ENCODE results near the gene GMPR. TPM values are rescaled to one million over a fixed set of nuclear protein-coding genes. Genes with fewer than 3 reads are reported as not detected.

GMPR gene
- total and polyA plus RNA-seq, 10 of the 15 experiments (the other 5 are each of a cell fraction or from before 2014, with no cell fraction given), result 0.15 to 1.8 (median 0.49) TPM; not detected in 1

- CTCF ChIA-PET, result no interaction called here
- TF ChIP-seq ZNF24 (IDR thresholded peaks at IDR 0.05), result no peak
- no peak for TF ChIP-seq SREBF1 (IDR thresholded peaks at IDR 0.05; ENCODE audit: low read length)
- TF ChIP-seq, protein P1, sequence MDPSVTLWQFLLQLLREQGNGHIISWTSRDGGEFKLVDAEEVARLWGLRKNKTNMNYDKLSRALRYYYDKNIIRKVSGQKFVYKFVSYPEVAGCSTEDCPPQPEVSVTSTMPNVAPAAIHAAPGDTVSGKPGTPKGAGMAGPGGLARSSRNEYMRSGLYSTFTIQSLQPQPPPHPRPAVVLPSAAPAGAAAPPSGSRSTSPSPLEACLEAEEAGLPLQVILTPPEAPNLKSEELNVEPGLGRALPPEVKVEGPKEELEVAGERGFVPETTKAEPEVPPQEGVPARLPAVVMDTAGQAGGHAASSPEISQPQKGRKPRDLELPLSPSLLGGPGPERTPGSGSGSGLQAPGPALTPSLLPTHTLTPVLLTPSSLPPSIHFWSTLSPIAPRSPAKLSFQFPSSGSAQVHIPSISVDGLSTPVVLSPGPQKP (IDR thresholded peaks at IDR 0.05; ENCODE audit: low read depth, low read length), result no peak
- no peak for TF ChIP-seq IKZF2 (IDR thresholded peaks at IDR 0.05)
- TF ChIP-seq MTA3 (IDR thresholded peaks at IDR 0.05; ENCODE audit: borderline replicate concordance, low read length), result no peak
- TF ChIP-seq, protein P2, sequence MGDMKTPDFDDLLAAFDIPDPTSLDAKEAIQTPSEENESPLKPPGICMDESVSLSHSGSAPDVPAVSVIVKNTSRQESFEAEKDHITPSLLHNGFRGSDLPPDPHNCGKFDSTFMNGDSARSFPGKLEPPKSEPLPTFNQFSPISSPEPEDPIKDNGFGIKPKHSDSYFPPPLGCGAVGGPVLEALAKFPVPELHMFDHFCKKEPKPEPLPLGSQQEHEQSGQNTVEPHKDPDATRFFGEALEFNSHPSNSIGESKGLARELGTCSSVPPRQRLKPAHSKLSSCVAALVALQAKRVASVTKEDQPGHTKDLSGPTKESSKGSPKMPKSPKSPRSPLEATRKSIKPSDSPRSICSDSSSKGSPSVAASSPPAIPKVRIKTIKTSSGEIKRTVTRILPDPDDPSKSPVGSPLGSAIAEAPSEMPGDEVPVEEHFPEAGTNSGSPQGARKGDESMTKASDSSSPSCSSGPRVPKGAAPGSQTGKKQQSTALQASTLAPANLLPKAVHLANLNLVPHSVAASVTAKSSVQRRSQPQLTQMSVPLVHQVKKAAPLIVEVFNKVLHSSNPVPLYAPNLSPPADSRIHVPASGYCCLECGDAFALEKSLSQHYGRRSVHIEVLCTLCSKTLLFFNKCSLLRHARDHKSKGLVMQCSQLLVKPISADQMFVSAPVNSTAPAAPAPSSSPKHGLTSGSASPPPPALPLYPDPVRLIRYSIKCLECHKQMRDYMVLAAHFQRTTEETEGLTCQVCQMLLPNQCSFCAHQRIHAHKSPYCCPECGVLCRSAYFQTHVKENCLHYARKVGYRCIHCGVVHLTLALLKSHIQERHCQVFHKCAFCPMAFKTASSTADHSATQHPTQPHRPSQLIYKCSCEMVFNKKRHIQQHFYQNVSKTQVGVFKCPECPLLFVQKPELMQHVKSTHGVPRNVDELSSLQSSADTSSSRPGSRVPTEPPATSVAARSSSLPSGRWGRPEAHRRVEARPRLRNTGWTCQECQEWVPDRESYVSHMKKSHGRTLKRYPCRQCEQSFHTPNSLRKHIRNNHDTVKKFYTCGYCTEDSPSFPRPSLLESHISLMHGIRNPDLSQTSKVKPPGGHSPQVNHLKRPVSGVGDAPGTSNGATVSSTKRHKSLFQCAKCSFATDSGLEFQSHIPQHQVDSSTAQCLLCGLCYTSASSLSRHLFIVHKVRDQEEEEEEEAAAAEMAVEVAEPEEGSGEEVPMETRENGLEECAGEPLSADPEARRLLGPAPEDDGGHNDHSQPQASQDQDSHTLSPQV (IDR thresholded peaks at IDR 0.05), result no peak
- no peak for TF ChIP-seq USF1 (IDR thresholded peaks at IDR 0.05; ENCODE audit: borderline replicate concordance, extremely low read length, insufficient read depth, low read depth, low read length)
- TF ChIP-seq STAT3 (IDR thresholded peaks at IDR 0.05; ENCODE audit: low read depth, low read length), result no peak
- no peak for TF ChIP-seq BHLHE40 (IDR thresholded peaks at IDR 0.05; ENCODE audit: borderline replicate concordance in 1 of 2, low read depth in 2 of 2, low read length in 1 of 2)
- no peak for TF ChIP-seq STAT1 (conservative IDR thresholded peaks at IDR 0.05)
- TF ChIP-seq WRNIP1 (IDR thresholded peaks at IDR 0.05; ENCODE audit: borderline replicate concordance, low read depth, low read length), result no peak
- no peak for TF ChIP-seq BMI1 (IDR thresholded peaks at IDR 0.05; ENCODE audit: borderline replicate concordance)
- no peak for TF ChIP-seq RAD21 (IDR thresholded peaks at IDR 0.05; ENCODE audit: insufficient read depth, low read depth, low read length)
- no peak for TF ChIP-seq LARP7 (IDR thresholded peaks at IDR 0.05)
- TF ChIP-seq CBX5 (IDR thresholded peaks at IDR 0.05; ENCODE audit: low read depth), result no peak
- SMC1A ChIA-PET (ENCODE audit: uncharacterized antibody, unreplicated experiment), result no interaction called here
- RAD21 ChIA-PET (ENCODE audit: unreplicated experiment), result no interaction called here
- FAIRE-seq, result no peak
- in situ Hi-C loops (cut with MboI) (no loop called here), intact Hi-C loops (cut with micrococcal nuclease; ENCODE audit: unreplicated experiment) (no loop called here)
- H3K27me3 ChIP-seq (replicated peaks in 1 of 2; ENCODE audit: control insufficient read depth in 2 of 2, insufficient read depth in 2 of 2, low read length in 1 of 2), result no peaks in the 10 kb centered on the region; a peak in 1 of 4 replicates
- no peaks in the 10 kb centered on the region for H3K9me3 ChIP-seq (replicated peaks; ENCODE audit: control insufficient read depth, insufficient read depth, low read length)
- H2AFZ ChIP-seq (ENCODE audit: control insufficient read depth, low read depth, low read length), result no peak overlapping the region
- POLR2A ChIA-PET, result no interaction called here
- BruUV-seq (replicated peaks), result no TSS peak
- H3K9ac ChIP-seq (ENCODE audit: control insufficient read depth, insufficient read depth, low read length), result no peak overlapping the region
- no peaks in the 10 kb centered on the region for H3K36me3 ChIP-seq (ENCODE audit: control insufficient read depth in 2 of 2, insufficient read depth in 2 of 2, low read length in 1 of 2)
- WGBS (ENCODE audit: insufficient coverage, insufficient replicate concordance, low lambda C conversion rate, missing lambda C conversion rate), result 73% methylated on average over 1 of the region's 2 CpGs
- no peaks in the 10 kb centered on the region for H3K4me1 ChIP-seq (ENCODE audit: control insufficient read depth, insufficient read depth, low read length)
- ATAC-seq, result no peak
- no peaks in the 10 kb centered on the region for H4K20me1 ChIP-seq (ENCODE audit: control insufficient read depth, insufficient read depth)
- no peaks in the 10 kb centered on the region for H3K79me2 ChIP-seq (ENCODE audit: control insufficient read depth, insufficient read depth, low read length)
- no peak overlapping the region for H3K4me3 ChIP-seq
- DNase-seq (ENCODE audit: low read depth, low spot score), result no peak
- H3K27ac ChIP-seq (ENCODE audit: control insufficient read depth, insufficient read depth), result no peak overlapping the region
- H3K4me2 ChIP-seq (ENCODE audit: control insufficient read depth, insufficient read depth), result no peak overlapping the region
These were observed 26.4 kb downstream of the GMPR start for GRCh38 chr6:16264785-16265184.
